NB4 (cell line): Measurements from ENCODE around the gene ZXDC.

ENCODE experiments used
- DNase-seq: peaks from one replicate; pipeline ENCODE4 v3.0.0; 2010; ENCODE audit warnings: low read depth
- H3K4me3 ChIP-seq: one replicate; pipeline ENCODE4 v1.5.1; 2011; ENCODE audit warnings: mild to moderate bottlenecking, low read depth, low read length, moderate library complexity
- MYC ChIP-seq: IDR thresholded peaks from 2 replicates; pipeline ENCODE4 v1.6.1; 2011; ENCODE audit warnings: low read depth, low read length
- POLR2A ChIP-seq: IDR thresholded peaks from 2 replicates; pipeline ENCODE4 v1.6.1; 2011; ENCODE audit warnings: mild to moderate bottlenecking; ENCODE audit not compliant: insufficient read length; ENCODE audit errors: extremely low read depth
- TF ChIP-seq, protein P1 (sequence below): IDR thresholded peaks from 2 replicates; pipeline ENCODE4 v1.6.1; 2011; ENCODE audit warnings: low read depth, low read length
- TF ChIP-seq, protein P2 (sequence below): IDR thresholded peaks from one replicate; pipeline ENCODE4 v1.5.1; 2012; ENCODE audit warnings: low read depth, low read length

ZXDC gene

GRCh38 chr3:126480861-126481260 lies 5.2 kb upstream of the ZXDC start:
- H3K4me3 ChIP-seq: no peak overlapping the region
- no peak for DNase-seq
- TF ChIP-seq, protein P1, sequence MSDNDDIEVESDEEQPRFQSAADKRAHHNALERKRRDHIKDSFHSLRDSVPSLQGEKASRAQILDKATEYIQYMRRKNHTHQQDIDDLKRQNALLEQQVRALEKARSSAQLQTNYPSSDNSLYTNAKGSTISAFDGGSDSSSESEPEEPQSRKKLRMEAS: no peak
- no peak for TF ChIP-seq MYC
- no peak for TF ChIP-seq POLR2A
- TF ChIP-seq, protein P2, sequence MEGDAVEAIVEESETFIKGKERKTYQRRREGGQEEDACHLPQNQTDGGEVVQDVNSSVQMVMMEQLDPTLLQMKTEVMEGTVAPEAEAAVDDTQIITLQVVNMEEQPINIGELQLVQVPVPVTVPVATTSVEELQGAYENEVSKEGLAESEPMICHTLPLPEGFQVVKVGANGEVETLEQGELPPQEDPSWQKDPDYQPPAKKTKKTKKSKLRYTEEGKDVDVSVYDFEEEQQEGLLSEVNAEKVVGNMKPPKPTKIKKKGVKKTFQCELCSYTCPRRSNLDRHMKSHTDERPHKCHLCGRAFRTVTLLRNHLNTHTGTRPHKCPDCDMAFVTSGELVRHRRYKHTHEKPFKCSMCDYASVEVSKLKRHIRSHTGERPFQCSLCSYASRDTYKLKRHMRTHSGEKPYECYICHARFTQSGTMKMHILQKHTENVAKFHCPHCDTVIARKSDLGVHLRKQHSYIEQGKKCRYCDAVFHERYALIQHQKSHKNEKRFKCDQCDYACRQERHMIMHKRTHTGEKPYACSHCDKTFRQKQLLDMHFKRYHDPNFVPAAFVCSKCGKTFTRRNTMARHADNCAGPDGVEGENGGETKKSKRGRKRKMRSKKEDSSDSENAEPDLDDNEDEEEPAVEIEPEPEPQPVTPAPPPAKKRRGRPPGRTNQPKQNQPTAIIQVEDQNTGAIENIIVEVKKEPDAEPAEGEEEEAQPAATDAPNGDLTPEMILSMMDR: no peak

GRCh38 chr3:126480206-126480605 lies 4.5 kb upstream of the ZXDC start:
- TF ChIP-seq POLR2A: no peak
- TF ChIP-seq, protein P2: no peak
- no peak for TF ChIP-seq MYC
- TF ChIP-seq, protein P1: no peak
- H3K4me3 ChIP-seq: no peak overlapping the region
- no peak for DNase-seq

GRCh38 chr3:126479642-126480041 lies 4.0 kb upstream of the ZXDC start:
- no peak for DNase-seq
- no peak for TF ChIP-seq MYC
- no peak for TF ChIP-seq POLR2A
- H3K4me3 ChIP-seq: no peak overlapping the region

- H3K4me3 ChIP-seq: no peak overlapping the region
- DNase-seq: no peak
- TF ChIP-seq POLR2A: no peak
- TF ChIP-seq, protein P1: no peak
- TF ChIP-seq, protein P2: no peak
- TF ChIP-seq MYC: no peak
These were observed 3.1 kb upstream of the ZXDC start for GRCh38 chr3:126478581-126479310.

- no peak overlapping the region for H3K4me3 ChIP-seq
- no peak for DNase-seq
- no peak for TF ChIP-seq POLR2A
- TF ChIP-seq, protein P2: no peak
These were observed 1.3 kb upstream of the ZXDC start for GRCh38 chr3:126477061-126477380.

DNA sequence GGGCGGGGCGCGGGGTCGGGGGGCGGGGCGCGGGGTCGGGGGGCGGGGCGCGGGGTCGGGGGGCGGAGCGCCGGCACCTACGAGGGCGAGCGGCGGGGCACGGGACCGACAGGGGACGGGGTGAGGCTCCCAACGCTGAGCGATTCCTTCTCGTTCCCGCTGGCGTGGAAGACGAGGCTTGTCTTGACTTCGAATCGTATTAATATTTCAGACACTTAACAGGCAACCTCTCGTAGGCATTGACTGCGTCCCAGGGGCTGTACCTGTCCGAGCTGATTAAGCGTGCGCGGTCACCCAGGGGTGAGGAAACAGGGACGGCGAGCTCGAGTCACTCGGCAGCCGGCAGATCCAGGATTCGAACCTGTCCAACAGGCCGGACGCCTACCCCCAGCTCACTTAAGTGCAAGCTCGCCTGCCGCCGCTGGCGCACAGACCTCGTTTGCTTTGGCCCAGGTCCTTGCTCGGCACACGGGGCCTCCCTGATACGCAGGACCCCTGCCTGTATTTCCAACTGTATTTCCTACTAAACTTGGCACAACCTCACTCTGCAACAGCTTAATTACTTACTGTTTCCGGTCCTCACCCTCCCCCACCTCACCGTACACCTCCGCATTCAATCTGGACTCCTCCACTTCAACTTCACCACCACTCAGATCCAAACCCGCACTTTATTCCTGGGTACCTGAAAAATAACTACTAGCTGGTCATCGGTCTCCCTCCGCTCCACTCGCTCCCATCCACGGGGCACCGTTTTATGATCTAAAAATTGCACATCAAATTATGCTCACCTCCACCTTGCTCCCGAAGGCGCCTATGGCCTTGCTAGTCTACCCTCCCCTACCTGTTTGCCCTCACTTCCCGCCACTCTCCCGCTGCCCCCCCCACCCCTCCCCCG lies 722 bp upstream of the ZXDC start:
- peak; percentile 67 for DNase-seq
- TF ChIP-seq POLR2A: no peak
- TF ChIP-seq, protein P2: no peak
- TF ChIP-seq, protein P1: no peak
- no peak for TF ChIP-seq MYC
- peak overlapping the region; percentile 68 for H3K4me3 ChIP-seq
